Keratinocyte (primary cell): ENCODE data around the gene ZMYND8.

Experiments used
- EZH2 ChIP-seq: IDR thresholded peaks from one replicate; pipeline ENCODE4 v1.6.1; 2012; ENCODE audit warnings: inconsistent platforms, mild to moderate bottlenecking, low read length, moderate library complexity
- TF ChIP-seq, protein P1 (sequence below), 3 experiments: IDR thresholded peaks in 1 of 3; conservative IDR thresholded peaks in 1 of 3; optimal IDR thresholded peaks in 1 of 3; 2 replicates in 2 of 3; 3 replicates in 1 of 3; pipeline versions ENCODE3 to v1.5.1; 2011; ENCODE audit warnings: low read length in 3 of 3, mild to moderate bottlenecking in 3 of 3, moderate library complexity in 2 of 3, control low read depth in 1 of 3, inconsistent platforms in 1 of 3; ENCODE audit not compliant: insufficient read depth in 2 of 3; ENCODE audit errors: extremely low read depth in 1 of 3

DNA sequence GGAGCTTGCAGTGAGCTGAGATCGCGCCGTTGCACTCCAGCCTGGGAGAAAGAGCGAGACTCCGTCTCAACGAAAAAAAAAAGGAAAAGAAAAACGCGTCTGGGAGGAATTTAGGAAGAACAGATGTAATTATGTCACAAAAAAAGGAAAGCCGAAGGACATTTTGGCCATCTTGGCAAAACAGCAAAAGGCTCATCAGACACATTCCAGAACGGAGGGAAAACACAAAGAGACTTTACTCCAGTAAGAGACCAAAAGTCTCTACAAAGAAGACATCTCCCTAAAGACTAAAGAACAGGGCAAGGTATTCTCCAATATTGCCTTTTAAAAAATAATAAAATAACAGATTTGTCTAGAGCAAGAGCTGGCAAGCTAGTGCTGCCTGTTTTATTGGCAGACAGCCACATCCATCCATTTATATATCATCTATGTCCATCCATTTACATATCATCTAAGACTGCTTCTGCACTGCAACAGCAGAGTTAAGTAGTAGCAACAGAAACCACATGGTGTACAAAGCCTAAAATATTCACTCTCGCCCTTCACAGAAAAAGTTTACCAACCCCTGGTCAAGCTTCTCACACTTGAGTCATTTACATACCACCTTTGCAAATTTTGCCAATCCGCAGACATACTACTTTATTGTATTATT, 133.9 kb downstream of the ZMYND8 start:
- TF ChIP-seq, protein P1, sequence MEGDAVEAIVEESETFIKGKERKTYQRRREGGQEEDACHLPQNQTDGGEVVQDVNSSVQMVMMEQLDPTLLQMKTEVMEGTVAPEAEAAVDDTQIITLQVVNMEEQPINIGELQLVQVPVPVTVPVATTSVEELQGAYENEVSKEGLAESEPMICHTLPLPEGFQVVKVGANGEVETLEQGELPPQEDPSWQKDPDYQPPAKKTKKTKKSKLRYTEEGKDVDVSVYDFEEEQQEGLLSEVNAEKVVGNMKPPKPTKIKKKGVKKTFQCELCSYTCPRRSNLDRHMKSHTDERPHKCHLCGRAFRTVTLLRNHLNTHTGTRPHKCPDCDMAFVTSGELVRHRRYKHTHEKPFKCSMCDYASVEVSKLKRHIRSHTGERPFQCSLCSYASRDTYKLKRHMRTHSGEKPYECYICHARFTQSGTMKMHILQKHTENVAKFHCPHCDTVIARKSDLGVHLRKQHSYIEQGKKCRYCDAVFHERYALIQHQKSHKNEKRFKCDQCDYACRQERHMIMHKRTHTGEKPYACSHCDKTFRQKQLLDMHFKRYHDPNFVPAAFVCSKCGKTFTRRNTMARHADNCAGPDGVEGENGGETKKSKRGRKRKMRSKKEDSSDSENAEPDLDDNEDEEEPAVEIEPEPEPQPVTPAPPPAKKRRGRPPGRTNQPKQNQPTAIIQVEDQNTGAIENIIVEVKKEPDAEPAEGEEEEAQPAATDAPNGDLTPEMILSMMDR (optimal IDR thresholded peaks at IDR 0.05 in 1 of 3, IDR thresholded peaks at IDR 0.05 in 1 of 3, conservative IDR thresholded peaks at IDR 0.05 in 1 of 3; ENCODE audit: extremely low read depth in 1 of 3, insufficient read depth in 2 of 3, low read length in 3 of 3), result no peak
- TF ChIP-seq EZH2, result no peak
